Progenitor cell of endocrine pancreas (in vitro differentiated cells): ENCODE measurements around the gene GCKR. TPM values are rescaled to one million over a fixed set of nuclear protein-coding genes. Genes with fewer than 3 reads are reported as not detected.

ENCODE experiments used
- DNase-seq: peaks from one replicate; pipeline ENCODE4 v3.0.0; 2021; ENCODE audit warnings: low spot score; ENCODE audit not compliant: unreplicated experiment
- H3K27ac Mint-ChIP-seq: 2 replicates; pipeline ENCODE4 v1.8.0; 2021; ENCODE audit warnings: mild to moderate bottlenecking, moderate library complexity, mixed read lengths
- H3K27me3 Mint-ChIP-seq: 2 replicates; pipeline ENCODE4 v1.8.0; 2021; ENCODE audit warnings: mixed read lengths
- H3K36me3 Mint-ChIP-seq: 2 replicates; pipeline ENCODE4 v1.8.0; 2022; ENCODE audit warnings: mixed read lengths; ENCODE audit not compliant: insufficient read depth
- H3K4me1 Mint-ChIP-seq: 2 replicates; pipeline ENCODE4 v1.8.0; 2021; ENCODE audit warnings: low read depth, mixed read lengths
- H3K4me3 Mint-ChIP-seq: 2 replicates; pipeline ENCODE4 v1.8.0; 2021; ENCODE audit warnings: low read depth, mild to moderate bottlenecking, moderate library complexity, mixed read lengths
- H3K9me3 Mint-ChIP-seq: 2 replicates; pipeline ENCODE4 v1.8.0; 2021; ENCODE audit warnings: low read depth, mixed read lengths
- total RNA-seq: library from RNA; stranded (reverse); gene quantifications from 2 replicates; pipeline ENCODE4 v1.2.1, GENCODE V29; 2021
- TF ChIP-seq, protein P1 (sequence below): fragments of 200-600 bp; sonication (generic); IDR thresholded peaks from one replicate; pipeline ENCODE4 v1.5.0; 2021; ENCODE audit warnings: antibody characterized with exemption, mild to moderate bottlenecking; ENCODE audit not compliant: unreplicated experiment

GCKR gene
- total RNA-seq, 1 donor from 2014 or later: 2.8 TPM

DNA sequence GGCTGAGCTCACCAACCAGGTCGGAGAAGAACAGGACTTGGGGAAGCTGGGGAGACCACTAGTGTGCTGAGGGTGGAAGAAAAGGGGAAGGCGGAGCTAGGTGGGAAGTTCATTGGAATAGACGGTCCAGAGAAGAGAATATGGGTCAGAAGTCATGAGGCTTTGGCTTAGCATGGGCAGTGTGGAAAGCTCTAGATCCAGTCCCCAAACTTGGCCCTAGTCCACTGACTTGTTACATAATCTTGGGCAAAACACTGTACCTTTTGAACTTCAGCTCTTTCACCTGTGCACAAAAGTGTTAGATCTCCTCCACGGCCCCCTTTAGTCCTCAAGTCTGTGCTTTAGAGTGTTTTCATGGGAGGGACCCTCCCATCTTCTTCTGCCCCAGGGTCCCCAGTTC lies 10.7 kb downstream of the GCKR start:
- H3K9me3 Mint-ChIP-seq: no peaks in the 10 kb centered on the region
- no peak overlapping the region for H3K4me3 Mint-ChIP-seq
- no peak for DNase-seq
- no peaks in the 10 kb centered on the region for H3K4me1 Mint-ChIP-seq
- no peak overlapping the region for H3K27ac Mint-ChIP-seq
- H3K36me3 Mint-ChIP-seq: no peaks in the 10 kb centered on the region
- TF ChIP-seq, protein P1, sequence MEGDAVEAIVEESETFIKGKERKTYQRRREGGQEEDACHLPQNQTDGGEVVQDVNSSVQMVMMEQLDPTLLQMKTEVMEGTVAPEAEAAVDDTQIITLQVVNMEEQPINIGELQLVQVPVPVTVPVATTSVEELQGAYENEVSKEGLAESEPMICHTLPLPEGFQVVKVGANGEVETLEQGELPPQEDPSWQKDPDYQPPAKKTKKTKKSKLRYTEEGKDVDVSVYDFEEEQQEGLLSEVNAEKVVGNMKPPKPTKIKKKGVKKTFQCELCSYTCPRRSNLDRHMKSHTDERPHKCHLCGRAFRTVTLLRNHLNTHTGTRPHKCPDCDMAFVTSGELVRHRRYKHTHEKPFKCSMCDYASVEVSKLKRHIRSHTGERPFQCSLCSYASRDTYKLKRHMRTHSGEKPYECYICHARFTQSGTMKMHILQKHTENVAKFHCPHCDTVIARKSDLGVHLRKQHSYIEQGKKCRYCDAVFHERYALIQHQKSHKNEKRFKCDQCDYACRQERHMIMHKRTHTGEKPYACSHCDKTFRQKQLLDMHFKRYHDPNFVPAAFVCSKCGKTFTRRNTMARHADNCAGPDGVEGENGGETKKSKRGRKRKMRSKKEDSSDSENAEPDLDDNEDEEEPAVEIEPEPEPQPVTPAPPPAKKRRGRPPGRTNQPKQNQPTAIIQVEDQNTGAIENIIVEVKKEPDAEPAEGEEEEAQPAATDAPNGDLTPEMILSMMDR: no peak
- peaks cover 3% of the 10 kb centered on the region for H3K27me3 Mint-ChIP-seq

DNA sequence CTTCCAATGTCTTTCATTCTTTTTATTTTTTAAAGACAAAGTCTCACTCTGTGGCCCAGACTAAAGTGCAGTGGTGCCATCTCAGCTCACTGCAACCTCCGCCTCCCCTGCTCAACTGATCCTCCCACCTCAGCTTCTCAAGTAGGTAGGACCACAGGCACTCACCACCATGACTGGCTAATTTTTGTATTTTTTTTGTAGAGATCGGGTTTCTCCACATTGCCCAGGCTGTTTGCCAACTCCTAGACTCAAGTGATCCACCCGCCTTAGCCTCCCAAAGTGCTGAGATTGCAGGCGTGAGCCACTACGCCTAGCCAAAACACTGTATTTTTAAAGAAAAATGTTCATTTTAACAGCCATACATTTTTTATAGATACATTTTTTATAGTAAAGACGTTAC lies 12.7 kb downstream of the GCKR start:
- Mint-ChIP-seq H3K4me1 (no peaks in the 10 kb centered on the region), H3K27ac (no peak overlapping the region), H3K4me3 (no peak overlapping the region), H3K9me3 (no peaks in the 10 kb centered on the region), H3K27me3 (no peaks in the 10 kb centered on the region), H3K36me3 (no peaks in the 10 kb centered on the region)
- TF ChIP-seq, protein P1: no peak
- no peak for DNase-seq

DNA sequence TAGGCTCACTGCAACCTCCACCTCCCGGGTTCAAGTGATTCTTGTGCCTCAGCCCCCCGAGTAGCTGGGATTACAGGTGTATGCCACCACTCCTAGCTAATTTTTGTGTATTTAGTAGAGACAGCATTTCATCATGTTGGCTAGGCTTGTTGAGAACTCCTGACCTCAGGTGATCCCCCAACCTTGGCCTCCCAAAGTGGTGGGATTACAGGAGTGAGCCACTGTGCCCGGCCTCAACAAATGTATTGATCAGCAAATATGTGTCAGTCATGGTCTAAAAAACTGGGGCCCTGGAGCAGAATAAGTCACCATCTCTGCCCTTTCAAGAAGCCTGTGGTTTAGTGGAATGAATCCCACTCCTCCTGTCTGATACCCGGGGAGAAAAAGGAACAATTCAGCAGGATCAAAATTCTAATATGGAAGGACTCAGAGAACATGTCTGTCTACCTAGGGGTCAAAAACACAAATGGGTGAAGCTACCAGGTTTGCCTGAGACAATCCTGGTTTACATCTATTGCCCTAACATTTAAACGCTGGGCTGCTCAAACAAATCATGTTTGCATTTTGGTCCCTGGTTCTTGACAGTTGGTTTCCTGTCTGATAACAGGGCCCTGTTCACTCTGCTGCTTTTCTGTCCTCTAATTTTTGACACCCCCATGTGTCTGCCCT lies 21.6 kb downstream of the GCKR start:
- Mint-ChIP-seq H3K27me3 (no peaks in the 10 kb centered on the region), H3K27ac (no peak overlapping the region), H3K4me1 (peaks cover 8% of the 10 kb centered on the region), H3K36me3 (no peaks in the 10 kb centered on the region), H3K9me3 (no peaks in the 10 kb centered on the region), H3K4me3 (no peak overlapping the region)
- TF ChIP-seq, protein P1: no peak
- DNase-seq: no peak

DNA sequence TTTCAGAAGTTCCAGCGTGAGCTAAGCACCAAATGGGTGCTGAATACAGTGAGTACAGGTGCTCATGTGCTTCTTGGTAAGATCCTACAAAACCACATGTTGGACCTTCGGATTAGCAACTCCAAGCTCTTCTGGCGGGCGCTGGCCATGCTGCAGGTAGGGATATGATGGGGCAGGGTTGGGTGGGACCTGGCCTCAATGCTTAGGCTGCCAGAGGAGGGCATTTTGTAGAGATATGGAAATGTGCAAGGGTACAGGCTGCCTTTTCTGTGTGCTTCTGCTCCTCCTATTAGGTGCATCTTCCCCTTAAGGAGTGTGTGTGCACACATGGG lies 22.1 kb downstream of the GCKR start:
- Mint-ChIP-seq H3K27ac (no peak overlapping the region), H3K27me3 (no peaks in the 10 kb centered on the region), H3K36me3 (no peaks in the 10 kb centered on the region), H3K4me3 (no peak overlapping the region), H3K4me1 (peaks cover 8% of the 10 kb centered on the region), H3K9me3 (no peaks in the 10 kb centered on the region)
- TF ChIP-seq, protein P1: no peak
- no peak for DNase-seq

DNA sequence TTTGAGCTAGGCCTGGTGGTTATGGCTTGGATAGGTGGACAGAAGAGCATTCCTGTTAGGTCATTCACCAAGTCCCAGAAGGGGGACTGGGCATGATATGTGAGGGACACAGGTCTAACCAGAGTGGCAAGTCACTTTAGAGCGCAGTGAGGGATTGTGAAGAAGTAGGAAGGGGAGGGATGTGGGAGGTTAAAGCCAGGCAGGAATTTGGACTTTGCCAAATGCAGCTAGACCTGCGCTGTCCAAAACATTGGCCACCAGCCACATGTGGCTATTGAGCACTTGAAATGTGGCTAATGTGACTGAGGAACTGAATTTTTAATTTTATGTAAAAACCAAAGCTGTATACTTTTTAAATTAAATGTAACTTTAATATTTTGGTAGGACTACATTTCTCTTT lies 23.7 kb downstream of the GCKR start:
- Mint-ChIP-seq H3K27me3 (no peaks in the 10 kb centered on the region), H3K9me3 (no peaks in the 10 kb centered on the region), H3K4me3 (no peak overlapping the region), H3K27ac (no peak overlapping the region), H3K4me1 (peaks cover 8% of the 10 kb centered on the region), H3K36me3 (no peaks in the 10 kb centered on the region)
- TF ChIP-seq, protein P1: no peak
- DNase-seq: no peak
